B cell (primary cell): ENCODE measurements around the gene TMEM141.

Source experiments
- EZH2 ChIP-seq: IDR thresholded peaks from 2 replicates; pipeline ENCODE4 v1.6.1; 2012; ENCODE audit warnings: borderline replicate concordance, low read depth, mild to moderate bottlenecking, moderate library complexity, low read length; ENCODE audit not compliant: insufficient read depth, poor library complexity, severe bottlenecking
- TF ChIP-seq, protein P1 (sequence below): fragments of 200-600 bp; IDR thresholded peaks from one replicate; pipeline ENCODE4 v1.8.0; 2022; ENCODE audit warnings: antibody characterized with exemption, mild to moderate bottlenecking

DNA sequence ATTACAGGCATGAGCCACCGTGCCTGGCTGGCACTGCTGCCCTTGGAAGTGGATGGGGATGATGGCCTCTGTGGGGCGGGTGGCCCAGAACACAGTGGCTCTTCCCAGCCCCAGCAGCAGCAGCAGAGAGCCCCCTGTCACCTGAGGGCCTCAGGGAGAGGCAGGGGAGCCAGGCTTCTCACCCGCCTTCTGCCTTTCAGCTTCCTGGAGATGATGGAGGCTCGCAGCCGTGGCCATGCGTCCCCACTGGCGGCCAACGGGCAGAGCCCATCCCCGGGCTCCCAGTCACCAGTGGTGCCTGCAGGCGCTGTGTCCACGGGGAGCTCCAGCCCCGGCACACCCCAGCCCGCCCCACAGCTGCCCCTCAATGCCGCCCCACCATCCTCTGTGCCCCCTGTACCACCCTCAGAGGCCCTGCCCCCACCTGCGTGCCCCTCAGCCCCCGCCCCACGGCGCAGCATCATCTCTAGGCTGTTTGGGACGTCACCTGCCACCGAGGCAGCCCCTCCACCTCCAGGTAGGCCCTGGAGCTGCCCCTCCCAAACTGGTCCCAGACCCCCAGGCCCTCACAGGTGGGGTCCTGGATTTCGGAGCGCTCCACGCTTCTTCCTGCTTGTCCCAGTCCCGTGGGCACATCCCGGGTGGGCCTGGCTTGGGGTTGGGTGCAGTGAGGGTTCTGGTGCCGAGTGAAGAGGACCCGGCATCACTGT, 46.2 kb downstream of the TMEM141 start:
- no peak for TF ChIP-seq EZH2
- TF ChIP-seq, protein P1, sequence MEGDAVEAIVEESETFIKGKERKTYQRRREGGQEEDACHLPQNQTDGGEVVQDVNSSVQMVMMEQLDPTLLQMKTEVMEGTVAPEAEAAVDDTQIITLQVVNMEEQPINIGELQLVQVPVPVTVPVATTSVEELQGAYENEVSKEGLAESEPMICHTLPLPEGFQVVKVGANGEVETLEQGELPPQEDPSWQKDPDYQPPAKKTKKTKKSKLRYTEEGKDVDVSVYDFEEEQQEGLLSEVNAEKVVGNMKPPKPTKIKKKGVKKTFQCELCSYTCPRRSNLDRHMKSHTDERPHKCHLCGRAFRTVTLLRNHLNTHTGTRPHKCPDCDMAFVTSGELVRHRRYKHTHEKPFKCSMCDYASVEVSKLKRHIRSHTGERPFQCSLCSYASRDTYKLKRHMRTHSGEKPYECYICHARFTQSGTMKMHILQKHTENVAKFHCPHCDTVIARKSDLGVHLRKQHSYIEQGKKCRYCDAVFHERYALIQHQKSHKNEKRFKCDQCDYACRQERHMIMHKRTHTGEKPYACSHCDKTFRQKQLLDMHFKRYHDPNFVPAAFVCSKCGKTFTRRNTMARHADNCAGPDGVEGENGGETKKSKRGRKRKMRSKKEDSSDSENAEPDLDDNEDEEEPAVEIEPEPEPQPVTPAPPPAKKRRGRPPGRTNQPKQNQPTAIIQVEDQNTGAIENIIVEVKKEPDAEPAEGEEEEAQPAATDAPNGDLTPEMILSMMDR, result no peak
